Upper lobe of left lung (tissue), 6 donors: ENCODE data around the gene TMEM123. TPM values are rescaled to one million over a fixed set of nuclear protein-coding genes. Genes with fewer than 3 reads are reported as not detected.
A peak's percentile ranks its signal among the peaks of the same experiment; 100 is the strongest.
"Not testable (repeated sequence)": the region's sequence is repeated elsewhere in the genome, so short reads cannot be mapped to it uniquely, and the experiment has no call there.

Experiments
- ATAC-seq, 2 donors: fragments of 200-7000 bp; cut with Tn5 transposase; one replicate each; pipeline ENCODE4 v1.9.1; 2022; ENCODE audit warnings: mild to moderate bottlenecking in 2 of 2, moderate library complexity in 2 of 2; ENCODE audit not compliant: low FRiP score in 2 of 2
- DNase-seq, 2 donors: peaks; one replicate each; pipeline ENCODE4 v3.0.0-alpha.2; 2019 to 2020
- H3K27ac ChIP-seq, 4 donors: fragments of 200-600 bp; sonication (generic); one replicate each; pipeline ENCODE4 v1.5.1; 2016 to 2019
- H3K27me3 ChIP-seq, 4 donors: fragments of 200-600 bp; sonication (generic); one replicate each; pipeline ENCODE4 v1.5.1; 2017 to 2019
- H3K36me3 ChIP-seq, 4 donors: fragments of 200-600 bp; sonication (generic); one replicate each; pipeline ENCODE4 v1.5.1; 2016 to 2019
- H3K4me1 ChIP-seq, 4 donors: fragments of 200-600 bp; sonication (generic); one replicate each; pipeline ENCODE4 v1.5.1; 2018 to 2019
- H3K4me3 ChIP-seq, 4 donors: fragments of 200-600 bp; sonication (generic); one replicate each; pipeline ENCODE4 v1.5.1; 2017 to 2019; ENCODE audit warnings: mild to moderate bottlenecking in 2 of 4, moderate library complexity in 1 of 4
- H3K9me3 ChIP-seq, 4 donors: fragments of 200-600 bp; sonication (generic); one replicate each; pipeline ENCODE4 v1.5.1; 2018 to 2019
- CTCF ChIP-seq, 6 experiments: fragments of 450-650 bp in 4 of 6; fragments of 200-600 bp in 2 of 6; sonication (generic) in 2 of 6; IDR thresholded peaks; one replicate each; pipeline ENCODE4 v1.5.1; 2016 to 2019; ENCODE audit warnings: antibody characterized with exemption in 6 of 6
- EP300 ChIP-seq, 4 donors: sonication (generic); formaldehyde crosslinking; IDR thresholded peaks; one replicate each; pipeline ENCODE4 v1.5.1; 2017; ENCODE audit warnings: antibody characterized with exemption in 4 of 4, control low read depth in 2 of 4
- POLR2A ChIP-seq, 4 donors: fragments of 450-650 bp; IDR thresholded peaks; one replicate each; pipeline ENCODE4 v1.5.1; 2016 to 2017; ENCODE audit warnings: antibody characterized with exemption in 4 of 4, mild to moderate bottlenecking in 2 of 4
- POLR2AphosphoS5 ChIP-seq, 2 donors: sonication (generic); formaldehyde crosslinking; IDR thresholded peaks; one replicate each; pipeline ENCODE4 v1.5.1; 2017; ENCODE audit warnings: antibody characterized with exemption in 2 of 2
- WGBS, 2 donors: methylation state at CpG; one replicate each; pipeline ENCODE4 v1.1.5; 2017 to 2018; 5-methylcytosine and 5-hydroxymethylcytosine counted together
- total RNA-seq, 6 donors: library from RNA; depleted of rRNA in 4 of 6; stranded (reverse); fragments of >200 nt in 4 of 6; gene quantifications; one replicate each; pipeline versions ENCODE4 v1.1.0 to v1.2.1, GENCODE V29; 2016 to 2021
- donor health status: DM: no; HTN: no; CAD: no; lungs with moderate emphysema.
- donor health status: DM: no; HTN: yes; CAD: no; lungs with severe emphysema.

The TMEM123 gene
- total RNA-seq, 6 donors from 2014 or later: 55.5 to 200 (median 121) TPM

GRCh38 chr11:102375720-102376399 is 76.7 kb downstream of the TMEM123 start:
- no peak for TF ChIP-seq CTCF (IDR thresholded peaks at IDR 0.05)
- TF ChIP-seq EP300 (IDR thresholded peaks at IDR 0.05): no peak
- TF ChIP-seq POLR2A (IDR thresholded peaks at IDR 0.05): no peak
- TF ChIP-seq POLR2AphosphoS5 (IDR thresholded peaks at IDR 0.05): no peak
- Histone ChIP-seq H3K4me1 (peaks cover 0 to 10% (median 3%) of the 10 kb centered on the region in 4 donors), H3K4me3 (no peak overlapping the region), H3K36me3 (peaks cover 17 to 52% (median 29%) of the 10 kb centered on the region in 4 donors), H3K9me3 (no peaks in the 10 kb centered on the region), H3K27me3 (no peaks in the 10 kb centered on the region), H3K27ac (no peak overlapping the region)
- WGBS, 2 donors: 94 to 95% methylated on average over 5 of the region's 5 CpGs
- ATAC-seq (no peak), DNase-seq (no peak)

GRCh38 chr11:102374633-102375424 is 77.7 kb downstream of the TMEM123 start:
- DNase-seq: peak in 1 of 2 donors; percentile 43
- not testable (repeated sequence) for ATAC-seq, H3K9me3 ChIP-seq, H3K27ac ChIP-seq, H3K4me3 ChIP-seq, H3K27me3 ChIP-seq
- H3K4me1 ChIP-seq: peaks cover 0 to 10% (median 3%) of the 10 kb centered on the region in 4 donors
- H3K36me3 ChIP-seq: peaks cover 12 to 42% (median 20%) of the 10 kb centered on the region in 4 donors
- 84 to 90% methylated on average over 21 to 31 of the region's 31 CpGs for WGBS, 2 donors

GRCh38 chr11:102368472-102368871 is 84.1 kb downstream of the TMEM123 start:
- no peak for DNase-seq
- Histone ChIP-seq H3K36me3 (peaks cover 10 to 55% (median 29%) of the 10 kb centered on the region in 4 donors), H3K4me1 (peaks cover 0 to 3% (median 0%) of the 10 kb centered on the region in 4 donors), H3K4me3 (no peak overlapping the region), H3K27ac (no peak overlapping the region), H3K27me3 (no peaks in the 10 kb centered on the region), H3K9me3 (no peaks in the 10 kb centered on the region)
- 93 to 94% methylated on average over 3 of the region's 3 CpGs for WGBS, 2 donors
- no peak for ATAC-seq
- TF ChIP-seq POLR2A (IDR thresholded peaks at IDR 0.05) (no peak), EP300 (IDR thresholded peaks at IDR 0.05) (no peak), POLR2AphosphoS5 (IDR thresholded peaks at IDR 0.05) (no peak), CTCF (IDR thresholded peaks at IDR 0.05) (no peak)

- Histone ChIP-seq H3K4me3 (no peak overlapping the region), H3K36me3 (peaks cover 14 to 66% (median 35%) of the 10 kb centered on the region in 4 donors), H3K4me1 (peaks cover 0 to 3% (median 0%) of the 10 kb centered on the region in 4 donors), H3K27me3 (no peaks in the 10 kb centered on the region), H3K27ac (no peak overlapping the region), H3K9me3 (no peaks in the 10 kb centered on the region)
- DNase-seq (no peak), ATAC-seq (no peak)
- TF ChIP-seq EP300 (IDR thresholded peaks at IDR 0.05): no peak
- WGBS, 2 donors: 24 to 33% methylated on average over 6 of the region's 6 CpGs
These were observed 85.2 kb downstream of the TMEM123 start for GRCh38 chr11:102367364-102367763.

- H3K27me3 ChIP-seq: no peaks in the 10 kb centered on the region
- ATAC-seq: no peak
- H3K4me3 ChIP-seq: no peak overlapping the region
- no peak overlapping the region for H3K27ac ChIP-seq
- WGBS, 2 donors: 79 to 84% methylated on average over 1 of the region's 1 CpG
- peaks cover 16 to 88% (median 48%) of the 10 kb centered on the region in 4 donors for H3K36me3 ChIP-seq
- no peaks in the 10 kb centered on the region for H3K9me3 ChIP-seq
- no peak for DNase-seq
- TF ChIP-seq CTCF (IDR thresholded peaks at IDR 0.05) (no peak), EP300 (IDR thresholded peaks at IDR 0.05) (no peak), POLR2AphosphoS5 (IDR thresholded peaks at IDR 0.05) (no peak), POLR2A (IDR thresholded peaks at IDR 0.05) (no peak)
- peaks cover 0 to 3% (median 0%) of the 10 kb centered on the region in 4 donors for H3K4me1 ChIP-seq
These were observed 87.6 kb downstream of the TMEM123 start for GRCh38 chr11:102364991-102365390.
